ENCODE measurements around the gene CADPS2.

CADPS2 gene

DNA sequence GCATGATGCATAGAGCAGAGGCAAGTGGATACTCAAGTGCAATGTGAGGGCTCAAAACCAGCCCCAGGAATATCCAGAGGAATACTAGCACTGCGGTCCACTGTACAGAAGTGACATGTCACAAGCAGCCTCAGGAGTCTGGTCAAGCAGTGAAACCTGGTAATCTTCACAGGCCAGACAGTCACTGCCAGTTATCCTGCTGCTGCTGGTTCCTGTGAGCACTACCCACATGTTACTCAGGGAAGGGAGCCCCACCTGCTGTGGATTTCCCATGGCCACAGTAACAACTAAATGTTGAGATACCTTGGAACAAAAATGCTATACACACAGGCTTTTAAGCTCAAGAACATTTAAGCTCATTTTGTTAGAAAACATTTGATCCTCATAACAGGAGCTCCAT is 290.4 kb downstream of the CADPS2 start:
- TF ChIP-seq CTCF (IDR thresholded peaks at IDR 0.05; ENCODE audit: low read depth, low read length, missing control alignments) = no peak
- no peak for DNase-seq (ENCODE audit: extremely low read depth, low read depth)
- no peak overlapping the region for H3K4me3 ChIP-seq (replicated peaks; ENCODE audit: low read depth, low read length)

DNA sequence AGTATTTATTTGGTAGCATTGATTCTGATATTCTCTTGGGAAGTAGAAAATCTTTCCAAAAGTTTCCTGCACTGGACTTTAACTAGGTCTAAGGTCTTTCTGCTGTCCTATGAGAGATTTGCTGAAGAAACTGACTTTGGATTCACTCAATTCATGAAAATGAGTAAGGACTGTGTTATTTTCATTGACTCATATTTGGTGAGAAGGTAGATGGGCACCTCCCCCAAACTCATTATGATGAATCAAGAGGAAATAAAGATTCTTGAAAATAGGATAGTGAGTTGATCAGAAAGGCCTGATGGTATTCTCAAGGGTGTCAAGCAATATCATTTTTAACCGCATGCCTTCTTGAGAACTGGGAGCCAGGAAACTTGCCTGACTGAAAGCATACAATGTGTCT is 297.6 kb downstream of the CADPS2 start:
- DNase-seq (ENCODE audit: extremely low read depth, low read depth) = no peak
- no peak for TF ChIP-seq CTCF (IDR thresholded peaks at IDR 0.05; ENCODE audit: low read depth, low read length, missing control alignments)
- no peak overlapping the region for H3K4me3 ChIP-seq (replicated peaks; ENCODE audit: low read depth, low read length)

DNA sequence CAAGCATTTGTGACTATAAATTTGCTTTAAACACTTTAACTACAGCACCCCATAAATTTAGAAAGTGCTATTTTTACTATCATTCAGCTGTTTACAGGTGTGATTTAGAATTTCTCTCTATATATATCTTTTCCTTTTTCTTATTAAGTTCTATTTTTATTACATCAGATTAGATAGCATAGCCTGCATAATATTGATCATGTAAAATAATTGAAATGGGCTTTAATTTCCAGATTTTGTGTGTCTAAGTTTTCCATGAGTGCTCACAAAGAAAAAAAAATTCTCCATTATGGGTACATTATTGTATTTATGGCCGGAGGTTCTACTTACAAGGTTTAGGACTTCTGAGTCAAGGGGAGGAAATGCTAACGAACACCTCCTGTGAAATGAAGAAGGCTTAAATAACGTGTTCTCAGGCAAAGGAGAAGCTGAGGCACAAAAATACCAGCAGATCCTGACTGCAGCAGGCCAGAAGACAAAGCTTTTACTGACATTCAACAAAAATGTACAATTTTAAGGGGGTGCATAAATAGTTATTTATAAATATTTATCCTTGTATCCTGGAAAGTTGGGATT is 301.5 kb downstream of the CADPS2 start:
- H3K4me3 ChIP-seq (replicated peaks; ENCODE audit: low read depth, low read length) = no peak overlapping the region
- no peak for TF ChIP-seq CTCF (IDR thresholded peaks at IDR 0.05; ENCODE audit: low read depth, low read length, missing control alignments)
- no peak for DNase-seq (ENCODE audit: extremely low read depth, low read depth)

GRCh38 chr7:122578350-122578749 is 307.9 kb downstream of the CADPS2 start:
- TF ChIP-seq CTCF (IDR thresholded peaks at IDR 0.05; ENCODE audit: low read depth, low read length, missing control alignments) = no peak
- DNase-seq (ENCODE audit: extremely low read depth, low read depth) = no peak
- H3K4me3 ChIP-seq (replicated peaks; ENCODE audit: low read depth, low read length) = no peak overlapping the region

DNA sequence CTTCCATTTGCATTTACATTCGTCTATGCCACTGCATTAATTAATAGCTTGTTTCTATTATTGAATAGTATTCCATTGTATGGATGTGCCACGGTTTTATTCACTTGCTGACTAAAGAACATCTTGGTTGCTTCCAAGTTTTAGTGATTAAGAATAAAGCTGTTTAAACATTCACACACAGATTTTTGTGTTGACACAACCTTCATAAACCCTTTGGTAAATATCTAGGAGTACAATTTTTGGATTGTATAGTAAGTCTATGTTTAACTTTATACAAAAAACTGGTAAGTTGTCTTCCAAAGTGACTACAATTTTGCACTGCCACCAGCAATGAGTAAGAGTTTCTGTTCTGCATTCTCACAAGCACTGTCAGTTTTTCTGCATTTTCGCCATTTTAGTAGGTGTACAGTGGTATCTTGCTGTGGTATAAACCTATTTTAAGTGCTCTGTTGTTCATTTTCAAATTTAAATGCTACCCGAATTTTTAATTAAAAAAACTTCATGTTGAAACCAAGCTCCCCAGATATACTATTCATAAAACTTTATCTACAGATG is 308.7 kb downstream of the CADPS2 start:
- no peak for DNase-seq (ENCODE audit: extremely low read depth, low read depth)
- TF ChIP-seq CTCF (IDR thresholded peaks at IDR 0.05; ENCODE audit: low read depth, low read length, missing control alignments) = no peak
- H3K4me3 ChIP-seq (replicated peaks; ENCODE audit: low read depth, low read length) = no peak overlapping the region

DNA sequence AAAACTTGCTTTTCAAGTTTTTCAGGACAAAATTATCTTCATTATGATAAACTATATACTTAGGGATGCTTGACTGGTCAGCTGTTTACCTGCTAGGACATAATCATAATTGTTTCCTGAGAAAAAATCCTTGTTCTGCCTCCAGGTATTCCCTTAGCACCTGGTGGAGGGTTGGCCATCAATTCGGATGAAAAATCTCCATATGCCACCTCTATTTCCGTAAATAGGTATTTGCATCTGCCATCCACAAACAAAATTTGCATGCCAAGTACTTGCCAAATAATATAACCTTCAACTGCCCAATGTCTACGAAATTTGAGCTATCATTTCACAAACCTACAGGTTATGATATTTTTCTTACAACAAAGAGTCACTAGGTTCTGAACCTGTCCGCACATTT is 313.6 kb downstream of the CADPS2 start:
- DNase-seq (ENCODE audit: extremely low read depth, low read depth) = no peak
- H3K4me3 ChIP-seq (replicated peaks; ENCODE audit: low read depth, low read length) = no peak overlapping the region
- no peak for TF ChIP-seq CTCF (IDR thresholded peaks at IDR 0.05; ENCODE audit: low read depth, low read length, missing control alignments)

DNA sequence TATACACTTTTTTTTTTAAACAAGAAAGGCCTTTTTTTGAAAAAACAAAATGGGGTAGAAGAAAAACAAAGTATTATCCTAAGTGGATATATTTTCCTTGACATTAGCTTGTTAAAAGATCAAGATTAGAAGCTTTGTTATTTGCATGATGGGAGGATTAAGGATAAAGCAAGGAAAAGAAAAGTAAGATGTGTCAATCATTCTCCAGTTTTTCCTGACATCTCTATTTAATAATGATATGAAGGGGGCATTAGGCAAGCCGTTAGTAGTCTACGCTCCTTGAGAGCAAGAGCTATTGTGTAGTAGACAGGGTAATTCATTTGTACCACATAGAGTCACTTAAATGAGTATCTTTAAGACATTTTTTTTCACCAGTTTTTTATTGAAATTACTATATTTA is 324.9 kb downstream of the CADPS2 start:
- TF ChIP-seq CTCF (IDR thresholded peaks at IDR 0.05; ENCODE audit: low read depth, low read length, missing control alignments) = no peak
- no peak for DNase-seq (ENCODE audit: extremely low read depth, low read depth)
- no peak overlapping the region for H3K4me3 ChIP-seq (replicated peaks; ENCODE audit: low read depth, low read length)
